HepG2 (cell line): ENCODE results near the gene COQ9. TPM values are rescaled to one million over a fixed set of nuclear protein-coding genes. Genes with fewer than 3 reads are reported as not detected.

Experiments used
- AHR ChIP-seq: IDR thresholded peaks from 2 replicates; pipeline ENCODE4 v1.6.1; 2018; ENCODE audit warnings: missing genetic modification reagents, missing compliant biosample characterization
- FIP1L1 ChIP-seq: fragments of 200-400 bp; formaldehyde crosslinking; IDR thresholded peaks from 2 replicates; pipeline ENCODE4 v1.6.1; 2018; ENCODE audit warnings: low read depth, mild to moderate bottlenecking, low read length, moderate library complexity, borderline replicate concordance; ENCODE audit not compliant: insufficient read depth
- GFI1 ChIP-seq: sonication (generic); formaldehyde crosslinking; IDR thresholded peaks from 2 replicates; pipeline ENCODE4 v1.5.0; 2020; ENCODE audit warnings: missing genetic modification reagents, mild to moderate bottlenecking, borderline replicate concordance
- HDAC1 ChIP-seq: sonication (generic); formaldehyde crosslinking; IDR thresholded peaks from 2 replicates; pipeline ENCODE4 v1.5.1; 2020; ENCODE audit warnings: mild to moderate bottlenecking, missing genetic modification reagents
- HIC2 ChIP-seq: sonication (generic); formaldehyde crosslinking; IDR thresholded peaks from 2 replicates; pipeline ENCODE4 v1.9.0; 2022; ENCODE audit warnings: low read depth, missing genetic modification reagents
- MTA1 ChIP-seq: sonication (generic); formaldehyde crosslinking; IDR thresholded peaks from 2 replicates; pipeline ENCODE4 v1.4.0; 2020; ENCODE audit warnings: missing genetic modification reagents, mild to moderate bottlenecking, borderline replicate concordance
- NFYB ChIP-seq: sonication (generic); formaldehyde crosslinking; IDR thresholded peaks from 2 replicates; pipeline ENCODE4 v1.4.0; 2020; ENCODE audit warnings: missing genetic modification reagents
- PHF8 ChIP-seq: sonication (generic); formaldehyde crosslinking; IDR thresholded peaks from 2 replicates; pipeline ENCODE4 v1.5.0; 2020; ENCODE audit warnings: missing genetic modification reagents
- ZFP90 ChIP-seq: sonication (generic); formaldehyde crosslinking; IDR thresholded peaks from 2 replicates; pipeline ENCODE4 v1.8.0; 2022; ENCODE audit warnings: missing genetic modification reagents, mild to moderate bottlenecking, inconsistent platforms, borderline replicate concordance
- ZKSCAN1 ChIP-seq: fragments of 150-350 bp; IDR thresholded peaks from 2 replicates; pipeline ENCODE4 v1.6.1; 2014; ENCODE audit warnings: low read length
- ZNF18 ChIP-seq: sonication (generic); formaldehyde crosslinking; IDR thresholded peaks from 2 replicates; pipeline ENCODE4 v1.8.0; 2022; ENCODE audit warnings: mild to moderate bottlenecking, missing genetic modification reagents; ENCODE audit not compliant: insufficient replicate concordance
- ZNF343 ChIP-seq: sonication (generic); formaldehyde crosslinking; IDR thresholded peaks from 2 replicates; pipeline ENCODE4 v1.4.0; 2020; ENCODE audit warnings: mild to moderate bottlenecking, missing genetic modification reagents
- ZNF576 ChIP-seq: sonication (generic); formaldehyde crosslinking; IDR thresholded peaks from 2 replicates; pipeline ENCODE4 v1.4.0; 2020; ENCODE audit warnings: mild to moderate bottlenecking, missing genetic modification reagents
- ZNF740 ChIP-seq: sonication (generic); formaldehyde crosslinking; IDR thresholded peaks from 2 replicates; pipeline ENCODE4 v1.4.0; 2020; ENCODE audit warnings: missing genetic modification reagents
- polyA plus RNA-seq, 8 experiments: library from polyadenylated mRNA; depleted of rRNA in 3 of 8; stranded (reverse) in 7 of 8; unstranded in 1 of 8; fragments of >200 nt; fragmentation: Illumina TruSeq in 4 of 8; extraction: Trizol in 4 of 8; gene quantifications; 2 replicates each; pipeline versions ENCODE4 v1.2.1 to v1.2.3, GENCODE V29; 2011 to 2016; ENCODE audit warnings: low read depth in 4 of 8, missing spikeins in 1 of 8, mixed read lengths in 1 of 8; ENCODE audit not compliant: insufficient read depth in 1 of 8
- total RNA-seq, 5 experiments: library from RNA; depleted of rRNA; stranded (reverse); fragments of >200 nt; fragmentation: Illumina TruSeq; extraction: Trizol; gene quantifications; 2 replicates each; pipeline ENCODE4 v1.2.3, GENCODE V29; 2016; ENCODE audit warnings: low read depth in 1 of 5
- TF ChIP-seq, protein P1 (sequence below): sonication (generic); formaldehyde crosslinking; IDR thresholded peaks from 2 replicates; pipeline ENCODE4 v1.4.0; 2020; ENCODE audit warnings: missing genetic modification reagents
- TF ChIP-seq, protein P2 (sequence below): sonication (generic); formaldehyde crosslinking; IDR thresholded peaks from 2 replicates; pipeline ENCODE4 v1.5.0; 2020; ENCODE audit warnings: missing genetic modification reagents

COQ9 gene
- total and polyA plus RNA-seq, 2 of the 13 experiments (the other 11 are each of a cell fraction or from before 2014, with no cell fraction given) = 57.5 to 108 TPM

- TF ChIP-seq, protein P1, sequence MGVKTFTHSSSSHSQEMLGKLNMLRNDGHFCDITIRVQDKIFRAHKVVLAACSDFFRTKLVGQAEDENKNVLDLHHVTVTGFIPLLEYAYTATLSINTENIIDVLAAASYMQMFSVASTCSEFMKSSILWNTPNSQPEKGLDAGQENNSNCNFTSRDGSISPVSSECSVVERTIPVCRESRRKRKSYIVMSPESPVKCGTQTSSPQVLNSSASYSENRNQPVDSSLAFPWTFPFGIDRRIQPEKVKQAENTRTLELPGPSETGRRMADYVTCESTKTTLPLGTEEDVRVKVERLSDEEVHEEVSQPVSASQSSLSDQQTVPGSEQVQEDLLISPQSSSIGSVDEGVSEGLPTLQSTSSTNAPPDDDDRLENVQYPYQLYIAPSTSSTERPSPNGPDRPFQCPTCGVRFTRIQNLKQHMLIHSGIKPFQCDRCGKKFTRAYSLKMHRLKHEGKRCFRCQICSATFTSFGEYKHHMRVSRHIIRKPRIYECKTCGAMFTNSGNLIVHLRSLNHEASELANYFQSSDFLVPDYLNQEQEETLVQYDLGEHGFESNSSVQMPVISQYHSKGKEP (CRISPR knock-in tag) = no peak
- TF ChIP-seq ZKSCAN1 (no peak), HIC2 (CRISPR knock-in tag) (0 out of 2 replicates have a peak, but pooled peaks have one; percentile 15), MTA1 (peak; percentile 16; the same call in 1 of the 2 replicates), ZNF343 (CRISPR knock-in tag) (no peak), ZNF576 (CRISPR knock-in tag) (no peak), NFYB (CRISPR knock-in tag) (0 out of 2 replicates have a peak, but pooled peaks have one; percentile 18), HDAC1 (no peak), AHR (CRISPR knock-in tag) (no peak), ZNF18 (no peak), GFI1 (CRISPR knock-in tag) (no peak), ZNF740 (CRISPR knock-in tag) (no peak), PHF8 (CRISPR knock-in tag) (no peak), ZFP90 (CRISPR knock-in tag) (no peak), FIP1L1 (no peak)
- TF ChIP-seq, protein P2, sequence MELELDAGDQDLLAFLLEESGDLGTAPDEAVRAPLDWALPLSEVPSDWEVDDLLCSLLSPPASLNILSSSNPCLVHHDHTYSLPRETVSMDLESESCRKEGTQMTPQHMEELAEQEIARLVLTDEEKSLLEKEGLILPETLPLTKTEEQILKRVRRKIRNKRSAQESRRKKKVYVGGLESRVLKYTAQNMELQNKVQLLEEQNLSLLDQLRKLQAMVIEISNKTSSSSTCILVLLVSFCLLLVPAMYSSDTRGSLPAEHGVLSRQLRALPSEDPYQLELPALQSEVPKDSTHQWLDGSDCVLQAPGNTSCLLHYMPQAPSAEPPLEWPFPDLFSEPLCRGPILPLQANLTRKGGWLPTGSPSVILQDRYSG = no peak
- TF ChIP-seq, all 625 proteins: peak for 4
Measured at GRCh38 chr16:57476546-57477410, 29.5 kb downstream of the COQ9 start (continued).
